ENCODE measurements around the gene TP73. TPM values are rescaled to one million over a fixed set of nuclear protein-coding genes. Genes with fewer than 3 reads are reported as not detected.

The TP73 gene
- total and polyA plus RNA-seq, 12 donors, result 0.03 to 0.58 (median 0.15) TPM; not detected in 7

GRCh38 chr1:3772027-3772714 is 119.9 kb downstream of the TP73 start:
- H3K4me3 ChIP-seq, result peak overlapping the region; percentile 51 to 82 (median 60)
- H3K27me3 ChIP-seq, result peaks cover 0 to 23% (median 4%) of the 10 kb centered on the region in 7 donors
- peak; percentile 73 to 90 (median 80) for ATAC-seq
- intact Hi-C loops (cut with DNase I), result no loop called here
- H3K27ac ChIP-seq, result peak overlapping the region in 9 of 10 donors; percentile 59 to 78 (median 70)
- WGBS, 2 donors, result 1 to 3% methylated on average over 36 to 58 of the region's 61 CpGs
- no peaks in the 10 kb centered on the region for H3K36me3 ChIP-seq
- TF ChIP-seq CTCF (IDR thresholded peaks at IDR 0.05), result no peak
- peak; percentile 90 to 92 for DNase-seq
- H3K9me3 ChIP-seq, result no peaks in the 10 kb centered on the region
- H3K4me1 ChIP-seq, result peaks cover 22 to 55% (median 40%) of the 10 kb centered on the region in 9 donors

- Histone ChIP-seq H3K36me3 (peaks cover 0 to 5% (median 0%) of the 10 kb centered on the region in 9 donors), H3K27ac (peak within 1 kb of the TSS in 9 of 10 donors; percentile 59 to 78 (median 70)), H3K27me3 (peaks cover 0 to 23% (median 4%) of the 10 kb centered on the region in 7 donors), H3K9me3 (no peaks in the 10 kb centered on the region), H3K4me3 (peak within 1 kb of the TSS; percentile 51 to 82 (median 60)), H3K4me1 (peaks cover 22 to 55% (median 40%) of the 10 kb centered on the region in 9 donors)
- no peak for TF ChIP-seq CTCF (IDR thresholded peaks at IDR 0.05)
- peak in 5 of 8 donors; percentile 1 to 11 (median 5) for ATAC-seq
- DNase-seq, result no peak
- intact Hi-C loops (cut with DNase I), result no loop called here
- WGBS, 2 donors, result 15 to 16% methylated on average over 50 to 55 of the region's 55 CpGs
Observed at GRCh38 chr1:3772715-3773571, 120.6 kb downstream of the TP73 start, which contains the start of gene SMIM1. Gene SMIM1, plus strand, starts transcription at chr1:3772749. Its CDS starts 2,625 bp downstream, at chr1:3775374.

GRCh38 chr1:3773572-3774275 is 121.4 kb downstream of the TP73 start:
- 79 to 84% methylated on average over 16 of the region's 16 CpGs for WGBS, 2 donors
- peaks cover 22 to 57% (median 40%) of the 10 kb centered on the region in 9 donors for H3K4me1 ChIP-seq
- H3K27me3 ChIP-seq, result peaks cover 0 to 23% (median 4%) of the 10 kb centered on the region in 7 donors
- intact Hi-C loops (cut with DNase I), result no loop called here
- H3K36me3 ChIP-seq, result peaks cover 0 to 13% (median 0%) of the 10 kb centered on the region in 9 donors
- no peak overlapping the region for H3K4me3 ChIP-seq
- TF ChIP-seq CTCF (IDR thresholded peaks at IDR 0.05), result no peak
- H3K27ac ChIP-seq, result peak overlapping the region in 5 of 10 donors; percentile 3 to 78 (median 70)
- H3K9me3 ChIP-seq, result no peaks in the 10 kb centered on the region
- ATAC-seq (no peak), DNase-seq (no peak)

Measured in heart right ventricle (tissue), 16 donors.